Hepatocyte (in vitro differentiated cells): ENCODE data around the gene FAM170B. TPM values are rescaled to one million over a fixed set of nuclear protein-coding genes. Genes with fewer than 3 reads are reported as not detected.

Experiments
- DNase-seq: peaks from one replicate; pipeline ENCODE4 v3.0.0-alpha.2; 2016; ENCODE audit warnings: low spot score
- H2AFZ ChIP-seq: fragments of 200-600 bp; sonication (generic); 2 replicates; pipeline ENCODE4 v1.6.0; 2016; ENCODE audit warnings: antibody characterized with exemption, mild to moderate bottlenecking
- H3K27ac ChIP-seq: fragments of 200-600 bp; sonication (generic); 2 replicates; pipeline ENCODE4 v1.5.1; 2016; ENCODE audit warnings: mild to moderate bottlenecking
- H3K27me3 ChIP-seq: fragments of 200-600 bp; sonication (generic); 2 replicates; pipeline ENCODE4 v1.6.1; 2016
- H3K36me3 ChIP-seq: fragments of 200-600 bp; sonication (generic); replicated peaks from 2 replicates; pipeline ENCODE4 v1.5.1; 2016; ENCODE audit warnings: low read depth; ENCODE audit not compliant: insufficient read depth
- H3K4me1 ChIP-seq: fragments of 200-600 bp; sonication (generic); 2 replicates; pipeline ENCODE4 v1.5.1; 2016; ENCODE audit warnings: mild to moderate bottlenecking, moderate library complexity; ENCODE audit not compliant: insufficient read depth
- H3K4me2 ChIP-seq: fragments of 200-600 bp; sonication (generic); 2 replicates; pipeline ENCODE4 v1.6.0; 2016
- H3K4me3 ChIP-seq: fragments of 200-600 bp; sonication (generic); 2 replicates; pipeline ENCODE4 v1.5.1; 2016; ENCODE audit warnings: mild to moderate bottlenecking
- H3K79me2 ChIP-seq: fragments of 200-600 bp; sonication (generic); 2 replicates; pipeline ENCODE4 v1.6.0; 2017; ENCODE audit warnings: mild to moderate bottlenecking
- H3K9me2 ChIP-seq: fragments of 200-600 bp; sonication (generic); replicated peaks from 2 replicates; pipeline ENCODE4 v1.6.0; 2017; ENCODE audit warnings: mild to moderate bottlenecking; ENCODE audit not compliant: insufficient read depth
- H3K9me3 ChIP-seq: fragments of 200-600 bp; sonication (generic); 2 replicates; pipeline ENCODE4 v1.5.1; 2016; ENCODE audit warnings: low read depth, mild to moderate bottlenecking
- H4K20me1 ChIP-seq: fragments of 200-600 bp; sonication (generic); 2 replicates; pipeline ENCODE4 v1.6.0; 2016; ENCODE audit warnings: mild to moderate bottlenecking; ENCODE audit not compliant: insufficient read depth, poor library complexity, severe bottlenecking
- CTCF ChIP-seq: fragments of 200-600 bp; sonication (generic); IDR thresholded peaks from 2 replicates; pipeline ENCODE4 v1.5.1; 2016; ENCODE audit warnings: antibody characterized with exemption, mild to moderate bottlenecking; ENCODE audit not compliant: poor library complexity
- EZH2 ChIP-seq: fragments of 200-600 bp; sonication (generic); IDR thresholded peaks from 2 replicates; pipeline ENCODE4 v1.6.1; 2016; ENCODE audit warnings: antibody characterized with exemption, mild to moderate bottlenecking, borderline replicate concordance
- EZH2phosphoT487 ChIP-seq: fragments of 200-600 bp; sonication (generic); IDR thresholded peaks from one replicate; pipeline ENCODE4 v1.6.1; 2018; ENCODE audit warnings: antibody characterized with exemption, mild to moderate bottlenecking, low read depth, moderate library complexity; ENCODE audit not compliant: unreplicated experiment, severe bottlenecking
- WGBS: methylation state at CpG from one replicate; pipeline ENCODE4 v1.1.6; 2016; ENCODE audit warnings: low lambda C conversion rate; ENCODE audit errors: missing lambda C conversion rate; 5-methylcytosine and 5-hydroxymethylcytosine counted together
- polyA plus RNA-seq: library from polyadenylated mRNA; unstranded; fragments of >200 nt; fragmentation: Nextera tagmentation; extraction: Ambion mirVana; gene quantifications from 2 replicates; pipeline ENCODE4 v1.2.1, GENCODE V29; 2016
- total RNA-seq: library from RNA; depleted of rRNA; stranded (reverse); fragments of >200 nt; gene quantifications from 2 replicates; pipeline ENCODE4 v1.2.3, GENCODE V29; 2014

Gene FAM170B
- total and polyA plus RNA-seq, 2 experiments from 2014 or later = not detected

- no peak for TF ChIP-seq EZH2
- TF ChIP-seq EZH2phosphoT487 = no peak
- no peak for TF ChIP-seq CTCF
- WGBS = 55% methylated on average over 9 of the region's 9 CpGs
- no peaks in the 10 kb centered on the region for H4K20me1 ChIP-seq
- H3K36me3 ChIP-seq = no peaks in the 10 kb centered on the region
- no peak overlapping the region for H3K4me3 ChIP-seq
- no peak for DNase-seq
- peak overlapping the region; percentile 27 for H3K27ac ChIP-seq
- peaks cover 12% of the 10 kb centered on the region for H3K4me1 ChIP-seq
- peak overlapping the region; percentile 0 for H3K4me2 ChIP-seq
- H3K9me2 ChIP-seq = no peaks in the 10 kb centered on the region
- no peaks in the 10 kb centered on the region for H3K27me3 ChIP-seq
- no peak overlapping the region for H2AFZ ChIP-seq
- no peaks in the 10 kb centered on the region for H3K79me2 ChIP-seq
- H3K9me3 ChIP-seq = peaks cover 2% of the 10 kb centered on the region
Measured at GRCh38 chr10:49081547-49082275, 52.1 kb downstream of the FAM170B start.

Other genes with a start within 250 kb of the FAM170B start
- not detected in 2 replicates for gene LRRC18, start 194.2 kb downstream of the FAM170B start, total RNA-seq
- not detected in 2 replicates for gene LRRC18, start 194.2 kb downstream of the FAM170B start, polyA plus RNA-seq
- 6.5 and 10.2 TPM in 2 replicates for gene VSTM4, start 18.5 kb downstream of the FAM170B start, total RNA-seq
- gene VSTM4, start 18.5 kb downstream of the FAM170B start, polyA plus RNA-seq = 8.5 and 9.0 TPM in 2 replicates
- 0.27 and 1.2 TPM in 2 replicates for gene TMEM273, start 54.4 kb upstream of the FAM170B start, total RNA-seq
- 1.9 TPM in 1 of 2 replicates, not detected in the other for gene TMEM273, start 54.4 kb upstream of the FAM170B start, polyA plus RNA-seq
- not detected in 2 replicates for gene C10orf71, start 165.1 kb upstream of the FAM170B start, total RNA-seq
- not detected in 2 replicates for gene C10orf71, start 165.1 kb upstream of the FAM170B start, polyA plus RNA-seq